ENCODE measurements around the gene TRABD.

TRABD gene

DNA sequence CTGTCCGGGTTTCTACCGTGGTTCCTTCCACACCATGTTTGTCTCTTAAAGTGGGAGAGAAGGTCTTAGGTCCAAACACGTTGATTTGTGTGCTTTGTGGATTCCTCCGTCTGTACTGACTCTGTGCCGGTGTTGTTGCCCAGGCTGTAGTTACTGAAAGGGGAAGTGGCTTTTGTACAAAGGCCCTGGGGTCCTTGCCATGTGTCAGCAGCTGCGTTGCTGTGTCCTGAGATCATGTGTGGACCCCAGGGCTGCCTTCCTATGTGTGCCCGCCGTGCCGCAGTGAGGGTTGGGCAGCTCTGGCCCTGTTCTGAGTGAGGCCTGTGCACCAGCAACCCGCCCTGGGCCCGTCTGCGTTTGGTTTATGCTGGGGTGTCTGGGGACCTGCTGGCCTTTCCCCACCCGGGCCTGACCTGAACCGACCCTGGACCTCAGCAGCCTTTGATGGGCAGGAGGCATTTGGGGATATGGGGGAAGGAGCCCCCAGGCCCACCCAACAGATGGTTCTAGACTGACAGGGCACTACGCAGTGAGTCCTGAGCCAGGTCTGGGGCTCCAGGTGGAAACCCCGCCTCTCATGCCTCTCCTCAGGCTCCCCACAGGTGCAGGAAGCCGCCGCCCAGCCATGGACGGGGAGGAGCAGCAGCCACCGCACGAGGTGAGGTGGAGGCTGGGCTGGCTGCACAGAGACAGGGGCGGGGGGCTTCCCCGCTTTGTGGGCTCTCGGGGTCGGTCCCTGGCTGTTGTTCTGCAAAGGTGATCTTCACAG is 6.9 kb downstream of the TRABD start:
- Histone ChIP-seq H3F3A (ENCODE audit: insufficient read depth, low read length) (peaks cover 36% of the 10 kb centered on the region), H4K20me1 (ENCODE audit: insufficient read depth, low read length) (no peaks in the 10 kb centered on the region), H3K27ac (ENCODE audit: low read length) (no peak overlapping the region), H3K4me3 (ENCODE audit: low read length) (no peak overlapping the region), H3K9me2 (replicated peaks; ENCODE audit: insufficient read depth, low read length) (no peaks in the 10 kb centered on the region), H3K4me2 (ENCODE audit: low read depth, low read length) (no peak overlapping the region), H3K79me2 (ENCODE audit: low read length) (peaks cover 61% of the 10 kb centered on the region), H3K4me1 (ENCODE audit: low read length) (peaks cover 28% of the 10 kb centered on the region), H3K9me3 (replicated peaks; ENCODE audit: insufficient read depth, low read length) (no peaks in the 10 kb centered on the region), H3K36me3 (replicated peaks; ENCODE audit: insufficient read depth, low read length) (no peaks in the 10 kb centered on the region; the same call in 1 of the 2 replicates), H2AFZ (ENCODE audit: low read length) (no peak overlapping the region), H3K9ac (ENCODE audit: low read length) (no peak overlapping the region), H3K27me3 (replicated peaks; ENCODE audit: insufficient read depth, low read length) (no peaks in the 10 kb centered on the region)
- TF ChIP-seq EZH2phosphoT487 (IDR thresholded peaks at IDR 0.05; ENCODE audit: low read length), result no peak
- TF ChIP-seq, protein P1, sequence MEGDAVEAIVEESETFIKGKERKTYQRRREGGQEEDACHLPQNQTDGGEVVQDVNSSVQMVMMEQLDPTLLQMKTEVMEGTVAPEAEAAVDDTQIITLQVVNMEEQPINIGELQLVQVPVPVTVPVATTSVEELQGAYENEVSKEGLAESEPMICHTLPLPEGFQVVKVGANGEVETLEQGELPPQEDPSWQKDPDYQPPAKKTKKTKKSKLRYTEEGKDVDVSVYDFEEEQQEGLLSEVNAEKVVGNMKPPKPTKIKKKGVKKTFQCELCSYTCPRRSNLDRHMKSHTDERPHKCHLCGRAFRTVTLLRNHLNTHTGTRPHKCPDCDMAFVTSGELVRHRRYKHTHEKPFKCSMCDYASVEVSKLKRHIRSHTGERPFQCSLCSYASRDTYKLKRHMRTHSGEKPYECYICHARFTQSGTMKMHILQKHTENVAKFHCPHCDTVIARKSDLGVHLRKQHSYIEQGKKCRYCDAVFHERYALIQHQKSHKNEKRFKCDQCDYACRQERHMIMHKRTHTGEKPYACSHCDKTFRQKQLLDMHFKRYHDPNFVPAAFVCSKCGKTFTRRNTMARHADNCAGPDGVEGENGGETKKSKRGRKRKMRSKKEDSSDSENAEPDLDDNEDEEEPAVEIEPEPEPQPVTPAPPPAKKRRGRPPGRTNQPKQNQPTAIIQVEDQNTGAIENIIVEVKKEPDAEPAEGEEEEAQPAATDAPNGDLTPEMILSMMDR (IDR thresholded peaks at IDR 0.05; ENCODE audit: low read length), result no peak
- TF ChIP-seq EZH2 (optimal IDR thresholded peaks at IDR 0.05; ENCODE audit: low read depth, low read length), result no peak
- DNase-seq, result no peak

DNA sequence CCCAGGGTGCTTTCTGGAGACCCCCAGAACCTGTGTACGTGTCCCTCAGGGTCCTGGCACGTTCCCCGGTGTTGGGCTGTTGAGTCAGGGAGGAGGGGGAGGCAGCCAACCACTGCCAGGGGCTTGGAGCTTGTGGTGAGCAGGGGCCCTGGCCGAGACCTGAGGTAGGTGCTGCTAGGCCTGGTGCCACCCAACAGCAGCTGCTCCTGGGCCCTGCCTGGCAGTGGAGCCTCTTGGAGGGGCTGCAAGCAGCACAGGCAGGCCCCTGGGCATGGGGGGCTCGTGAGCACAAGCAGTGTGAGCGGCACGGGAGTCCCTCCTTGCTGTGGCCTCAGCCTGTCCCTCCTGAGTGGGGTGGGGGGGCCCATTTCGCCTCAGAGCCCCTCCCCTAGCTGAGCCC is 7.9 kb downstream of the TRABD start:
- Histone ChIP-seq H3K79me2 (ENCODE audit: low read length) (peaks cover 52% of the 10 kb centered on the region), H3K9ac (ENCODE audit: low read length) (no peak overlapping the region), H3K4me2 (ENCODE audit: low read depth, low read length) (no peak overlapping the region), H3K36me3 (replicated peaks; ENCODE audit: insufficient read depth, low read length) (no peaks in the 10 kb centered on the region; the same call in 1 of the 2 replicates), H3F3A (ENCODE audit: insufficient read depth, low read length) (peaks cover 31% of the 10 kb centered on the region), H3K4me1 (ENCODE audit: low read length) (peaks cover 22% of the 10 kb centered on the region), H2AFZ (ENCODE audit: low read length) (no peak overlapping the region), H4K20me1 (ENCODE audit: insufficient read depth, low read length) (no peaks in the 10 kb centered on the region), H3K9me2 (replicated peaks; ENCODE audit: insufficient read depth, low read length) (no peaks in the 10 kb centered on the region), H3K9me3 (replicated peaks; ENCODE audit: insufficient read depth, low read length) (no peaks in the 10 kb centered on the region), H3K27ac (ENCODE audit: low read length) (no peak overlapping the region), H3K4me3 (ENCODE audit: low read length) (no peak overlapping the region), H3K27me3 (replicated peaks; ENCODE audit: insufficient read depth, low read length) (no peaks in the 10 kb centered on the region)
- no peak for TF ChIP-seq EZH2phosphoT487 (IDR thresholded peaks at IDR 0.05; ENCODE audit: low read length)
- TF ChIP-seq, protein P1 (IDR thresholded peaks at IDR 0.05; ENCODE audit: low read length), result no peak
- no peak for TF ChIP-seq EZH2 (optimal IDR thresholded peaks at IDR 0.05; ENCODE audit: low read depth, low read length)
- DNase-seq, result no peak

DNA sequence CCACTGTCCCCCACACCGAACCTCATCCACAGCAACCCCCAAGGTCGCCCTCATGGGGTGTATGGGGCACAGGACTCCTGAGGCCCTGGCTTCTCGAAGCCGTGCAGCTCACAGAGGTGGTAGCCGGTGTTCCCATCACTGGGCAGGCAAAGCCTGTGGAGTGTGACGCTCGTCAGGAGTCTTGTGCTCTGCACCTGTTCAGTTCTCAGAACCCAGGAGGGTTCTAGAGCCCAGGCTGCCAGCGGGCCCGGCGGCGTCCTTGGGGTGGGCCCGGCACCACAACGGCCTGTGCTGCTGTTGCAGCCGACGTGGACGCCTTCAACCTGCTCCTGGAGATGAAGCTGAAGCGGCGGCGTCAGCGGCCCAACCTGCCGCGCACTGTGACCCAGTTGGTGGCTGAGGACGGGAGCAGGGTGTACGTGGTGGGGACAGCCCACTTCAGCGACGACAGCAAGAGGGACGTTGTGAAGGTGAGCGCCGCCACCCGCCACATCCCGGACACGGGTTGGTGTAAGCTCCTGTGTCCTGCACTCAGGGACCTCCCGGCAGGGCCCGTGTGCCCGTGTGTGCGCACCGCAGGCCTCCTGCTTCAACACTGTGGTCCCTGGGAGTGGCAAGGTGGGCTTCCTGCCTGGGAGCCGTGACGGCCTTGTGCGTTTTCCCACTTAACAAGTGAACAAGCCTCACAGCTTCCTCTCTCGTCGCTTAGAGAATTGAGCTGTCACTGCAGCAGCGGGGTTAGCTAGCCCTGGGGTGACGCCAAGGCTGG is 8.5 kb downstream of the TRABD start:
- H3K4me2 ChIP-seq (ENCODE audit: low read depth, low read length), result no peak overlapping the region
- no peaks in the 10 kb centered on the region; the same call in 1 of the 2 replicates for H3K36me3 ChIP-seq (replicated peaks; ENCODE audit: insufficient read depth, low read length)
- no peaks in the 10 kb centered on the region for H3K9me2 ChIP-seq (replicated peaks; ENCODE audit: insufficient read depth, low read length)
- no peak overlapping the region for H3K27ac ChIP-seq (ENCODE audit: low read length)
- DNase-seq, result no peak
- H2AFZ ChIP-seq (ENCODE audit: low read length), result no peak overlapping the region
- peaks cover 16% of the 10 kb centered on the region for H3K4me1 ChIP-seq (ENCODE audit: low read length)
- peaks cover 46% of the 10 kb centered on the region for H3K79me2 ChIP-seq (ENCODE audit: low read length)
- H3K9ac ChIP-seq (ENCODE audit: low read length), result no peak overlapping the region
- no peaks in the 10 kb centered on the region for H4K20me1 ChIP-seq (ENCODE audit: insufficient read depth, low read length)
- no peaks in the 10 kb centered on the region for H3K27me3 ChIP-seq (replicated peaks; ENCODE audit: insufficient read depth, low read length)
- no peak overlapping the region for H3K4me3 ChIP-seq (ENCODE audit: low read length)
- peaks cover 30% of the 10 kb centered on the region for H3F3A ChIP-seq (ENCODE audit: insufficient read depth, low read length)
- no peaks in the 10 kb centered on the region for H3K9me3 ChIP-seq (replicated peaks; ENCODE audit: insufficient read depth, low read length)
- TF ChIP-seq, protein P1 (IDR thresholded peaks at IDR 0.05; ENCODE audit: low read length), result no peak
- TF ChIP-seq EZH2phosphoT487 (IDR thresholded peaks at IDR 0.05; ENCODE audit: low read length), result no peak
- TF ChIP-seq EZH2 (optimal IDR thresholded peaks at IDR 0.05; ENCODE audit: low read depth, low read length), result no peak
